Kidney tubule cell (primary cell): ENCODE results near the gene FAM83G.

Source experiments
- DNase-seq: peaks from one replicate; pipeline ENCODE4 v3.0.0-alpha.2; 2018; ENCODE audit warnings: low spot score

The FAM83G gene

GRCh38 chr17:18988546-18989173 lies 15.9 kb downstream of the FAM83G start:
- DNase-seq, result peak; percentile 82

DNA sequence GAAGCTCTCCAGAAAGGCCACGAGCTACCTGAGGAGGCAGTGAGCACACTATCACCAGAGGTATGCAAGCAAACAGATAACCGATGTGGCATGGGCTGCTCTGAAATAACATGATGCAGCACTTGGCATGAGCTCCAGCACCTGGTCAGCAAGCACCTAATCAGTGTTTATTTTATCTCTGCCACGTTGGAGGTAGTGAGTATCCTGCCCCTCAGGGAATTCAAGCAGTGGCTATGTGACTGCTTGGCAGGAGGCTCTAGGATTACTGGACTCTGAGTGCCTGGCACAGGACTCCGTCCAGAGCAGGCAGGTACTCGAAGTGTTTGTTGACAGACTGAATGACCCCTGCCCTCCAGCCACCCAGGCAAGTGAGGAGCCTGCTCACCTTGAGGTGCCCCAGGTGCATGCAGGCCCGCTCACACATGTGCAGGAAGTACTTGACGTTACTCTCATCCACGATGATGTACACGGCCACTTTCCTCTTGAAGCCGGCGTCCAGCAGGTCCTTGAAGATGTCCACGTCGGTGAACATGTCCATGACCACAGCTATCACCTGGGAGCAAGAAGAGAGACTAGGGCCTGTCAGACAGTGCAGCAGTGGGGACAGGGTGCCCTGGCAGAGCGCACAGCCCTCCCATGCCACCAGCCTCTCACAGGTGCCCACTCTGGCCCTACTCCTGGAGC lies 16.6 kb downstream of the FAM83G start:
- DNase-seq, result no peak

- no peak for DNase-seq
Observed at GRCh38 chr17:18987230-18987610, 17.3 kb downstream of the FAM83G start.

DNA sequence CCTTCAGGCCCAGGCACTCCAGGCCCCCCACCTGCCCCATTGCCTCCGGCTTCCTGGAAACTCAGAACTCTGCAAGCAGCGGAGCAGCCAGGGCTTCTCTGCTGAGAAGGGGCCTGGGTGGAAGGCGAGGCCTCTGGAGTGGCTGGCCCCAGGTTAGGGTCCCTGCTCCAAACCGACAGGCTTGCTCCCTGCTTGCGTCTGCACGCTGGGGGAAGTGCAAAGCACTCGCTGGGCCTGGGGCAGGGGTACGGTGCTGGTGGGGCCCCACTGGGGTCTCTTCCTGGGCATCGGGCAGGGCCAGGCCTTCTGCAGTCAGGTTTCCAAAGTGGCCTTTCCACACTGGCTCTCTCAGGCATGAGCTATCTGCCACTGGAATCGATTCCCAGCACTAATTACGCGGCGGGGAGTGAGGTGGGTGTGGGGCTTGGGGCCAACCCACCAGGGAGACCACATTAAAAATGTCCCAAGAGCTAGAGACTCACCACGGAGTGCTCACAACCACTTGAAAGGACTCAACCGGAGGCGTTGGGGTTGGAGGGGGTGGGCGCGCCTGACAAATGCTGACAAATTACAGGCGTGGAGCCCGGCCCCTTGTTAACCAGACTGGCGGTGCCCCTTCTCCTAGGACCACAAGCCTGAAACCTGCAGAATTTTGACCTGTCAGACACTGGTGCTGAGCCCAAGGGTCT lies 17.9 kb downstream of the FAM83G start:
- no peak for DNase-seq

DNA sequence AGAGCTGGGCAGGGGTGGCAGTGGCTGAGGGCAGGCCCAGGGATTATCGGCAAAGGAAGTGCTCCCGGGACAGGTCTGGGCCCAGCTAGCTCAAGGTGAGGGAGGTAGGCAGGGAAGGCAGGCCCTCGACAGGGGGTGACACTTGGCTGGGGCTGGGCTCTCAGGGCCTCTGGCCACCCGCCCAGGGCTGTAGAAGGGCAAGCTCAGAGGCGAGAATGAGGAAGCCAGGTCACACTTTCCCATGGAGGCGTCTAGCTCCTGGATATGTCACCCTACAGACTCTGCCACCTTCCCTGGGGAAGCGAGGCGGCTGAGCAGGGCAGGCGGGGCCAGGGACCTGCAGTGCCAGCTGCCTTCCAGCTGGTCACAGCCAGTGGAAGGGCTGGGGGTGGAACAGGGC lies 19.1 kb downstream of the FAM83G start:
- no peak for DNase-seq

DNA sequence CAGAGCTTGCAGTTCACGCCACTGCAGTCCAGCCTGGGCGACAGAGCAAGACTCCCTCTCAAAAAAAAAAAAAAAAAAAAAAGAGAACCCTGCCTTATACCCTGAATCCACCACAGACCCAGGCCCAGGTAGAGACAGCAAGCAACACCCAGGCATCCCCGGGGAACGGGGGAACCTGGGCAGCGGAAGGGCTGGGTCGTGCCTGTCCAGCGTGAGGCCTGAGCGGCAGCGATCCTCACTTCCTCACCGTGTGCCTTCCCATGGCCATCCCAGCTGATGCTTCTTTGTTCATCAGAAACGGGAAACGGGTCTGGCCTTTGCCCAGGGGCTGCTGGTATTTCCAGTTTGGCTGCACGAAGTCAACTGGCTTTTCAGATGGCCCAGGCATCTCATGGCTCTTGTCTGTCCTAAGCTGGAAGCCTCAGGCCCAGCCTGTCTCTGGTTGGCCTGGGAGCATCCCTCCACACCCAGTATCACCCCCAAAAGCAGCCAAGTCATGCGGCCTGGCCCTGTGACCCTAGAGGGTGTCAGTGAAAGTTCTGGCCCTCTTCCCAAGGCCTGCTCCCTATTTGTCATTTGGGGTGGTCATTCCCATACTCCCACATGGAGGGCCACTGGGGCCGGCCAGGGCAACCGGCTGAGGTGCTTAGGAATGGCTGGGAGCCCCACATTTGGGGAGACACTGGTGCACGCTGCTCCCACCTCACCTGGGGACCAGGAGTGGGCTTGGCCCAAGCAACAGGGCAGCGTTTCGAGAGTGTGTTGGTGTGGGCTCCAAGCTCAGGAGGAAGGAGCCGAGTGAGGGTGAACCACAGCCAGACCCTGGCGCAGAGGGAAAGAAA lies 20.1 kb downstream of the FAM83G start:
- DNase-seq, result no peak

- DNase-seq, result peak; percentile 87
Observed at GRCh38 chr17:18981642-18982424, 22.7 kb downstream of the FAM83G start.

- DNase-seq, result no peak
Observed at GRCh38 chr17:18981335-18981641, 23.3 kb downstream of the FAM83G start.

- peak; percentile 81 for DNase-seq
Observed at GRCh38 chr17:18980682-18981334, 23.8 kb downstream of the FAM83G start.

DNA sequence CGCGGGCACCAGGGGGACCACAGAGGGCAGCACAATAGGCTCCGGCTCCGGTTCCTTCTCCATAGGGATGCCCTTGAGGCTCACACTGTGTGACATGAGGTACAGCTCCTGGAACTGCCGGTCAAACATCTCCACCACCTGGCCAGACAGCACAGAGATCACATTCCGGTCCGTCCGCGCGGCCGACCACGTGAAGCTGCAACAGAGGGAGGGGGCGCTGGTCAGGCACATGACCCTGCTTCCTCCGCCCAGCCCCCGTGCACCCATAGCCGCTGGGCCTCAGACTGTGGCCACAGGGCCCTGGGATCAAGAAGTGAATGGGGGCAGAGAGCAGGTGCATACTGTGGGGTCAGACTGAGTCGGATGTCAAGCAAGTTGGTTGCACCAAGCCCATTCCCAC lies 25.9 kb downstream of the FAM83G start:
- no peak for DNase-seq

DNA sequence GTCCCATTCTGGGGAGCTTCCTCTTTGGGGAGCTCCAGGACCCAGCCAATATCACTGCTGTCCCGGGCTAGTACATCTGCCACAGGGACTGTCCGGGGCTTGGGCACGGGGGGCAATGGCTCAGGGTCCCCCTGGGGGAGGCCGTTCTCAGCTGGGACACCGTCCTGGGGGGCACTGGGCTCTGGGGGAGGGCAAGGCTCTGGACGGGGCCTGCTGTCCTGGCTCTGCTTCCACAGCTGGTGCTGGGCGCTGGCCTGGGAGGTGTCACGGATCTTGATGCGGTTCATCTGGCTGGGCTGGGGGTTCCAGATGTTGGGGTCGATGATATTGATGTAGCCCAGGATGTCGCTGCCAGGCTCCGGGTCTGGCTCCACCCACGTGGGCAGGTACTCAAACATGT lies 26.5 kb downstream of the FAM83G start:
- DNase-seq, result no peak

GRCh38 chr17:18977646-18978045 lies 26.9 kb downstream of the FAM83G start:
- no peak for DNase-seq

DNA sequence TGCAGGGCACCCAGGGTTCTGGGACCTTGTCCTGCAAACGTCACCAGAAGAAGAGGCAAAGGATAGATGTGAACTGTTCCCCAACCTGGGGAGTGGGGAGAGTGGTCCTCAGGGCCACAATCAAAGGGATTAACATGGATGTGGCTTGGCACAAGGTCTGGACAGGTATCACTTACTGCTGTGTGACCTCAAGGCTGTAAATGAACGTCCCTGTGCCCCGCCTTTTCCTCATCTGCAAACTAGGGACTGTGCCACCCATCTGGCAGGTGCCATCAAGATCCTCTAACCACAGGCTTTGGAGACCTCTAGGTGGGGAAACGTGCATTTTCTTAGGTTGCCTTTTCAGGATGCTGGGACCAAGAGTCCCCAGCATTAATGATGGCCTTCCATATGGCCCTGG lies 27.5 kb downstream of the FAM83G start:
- DNase-seq, result no peak

DNA sequence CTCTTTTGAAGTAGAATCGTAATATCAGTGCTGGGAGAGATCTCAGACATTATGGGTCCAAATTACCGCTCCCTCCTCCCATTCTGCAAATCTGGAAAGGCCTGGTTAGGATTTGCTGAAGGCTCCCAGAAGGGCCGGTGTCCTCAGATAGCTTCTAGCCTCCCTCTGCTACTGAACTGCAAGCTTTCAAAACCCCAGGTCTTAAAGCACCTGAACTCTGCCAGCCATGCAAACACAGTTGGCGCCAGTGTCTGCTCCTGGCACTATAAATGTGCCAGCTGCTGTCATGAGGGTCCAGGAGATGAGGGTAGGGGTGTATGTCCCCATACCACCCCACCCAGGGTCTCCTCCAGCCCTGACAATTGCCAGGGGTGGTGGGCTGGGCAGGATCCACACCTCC lies 28.4 kb downstream of the FAM83G start:
- DNase-seq, result no peak

DNA sequence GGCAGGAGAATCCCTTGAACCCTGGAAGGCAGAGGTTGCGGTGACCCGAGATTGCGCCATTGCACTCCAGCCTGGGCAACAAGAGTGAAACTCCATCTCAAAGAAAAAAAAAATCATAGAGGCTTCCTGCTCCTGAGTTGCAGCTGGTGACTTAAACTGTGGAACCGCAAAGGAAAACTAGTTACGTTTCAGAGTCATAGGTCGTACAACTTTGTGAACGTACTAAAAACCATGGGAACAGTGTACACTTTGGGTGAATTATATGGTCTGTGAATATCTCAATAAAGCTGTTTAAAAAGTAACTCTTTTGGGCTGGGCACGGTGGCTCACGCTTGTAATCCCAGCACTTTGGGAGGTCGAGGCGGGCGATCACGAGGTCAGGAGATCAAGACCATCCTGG lies 29.0 kb downstream of the FAM83G start:
- DNase-seq, result no peak

DNA sequence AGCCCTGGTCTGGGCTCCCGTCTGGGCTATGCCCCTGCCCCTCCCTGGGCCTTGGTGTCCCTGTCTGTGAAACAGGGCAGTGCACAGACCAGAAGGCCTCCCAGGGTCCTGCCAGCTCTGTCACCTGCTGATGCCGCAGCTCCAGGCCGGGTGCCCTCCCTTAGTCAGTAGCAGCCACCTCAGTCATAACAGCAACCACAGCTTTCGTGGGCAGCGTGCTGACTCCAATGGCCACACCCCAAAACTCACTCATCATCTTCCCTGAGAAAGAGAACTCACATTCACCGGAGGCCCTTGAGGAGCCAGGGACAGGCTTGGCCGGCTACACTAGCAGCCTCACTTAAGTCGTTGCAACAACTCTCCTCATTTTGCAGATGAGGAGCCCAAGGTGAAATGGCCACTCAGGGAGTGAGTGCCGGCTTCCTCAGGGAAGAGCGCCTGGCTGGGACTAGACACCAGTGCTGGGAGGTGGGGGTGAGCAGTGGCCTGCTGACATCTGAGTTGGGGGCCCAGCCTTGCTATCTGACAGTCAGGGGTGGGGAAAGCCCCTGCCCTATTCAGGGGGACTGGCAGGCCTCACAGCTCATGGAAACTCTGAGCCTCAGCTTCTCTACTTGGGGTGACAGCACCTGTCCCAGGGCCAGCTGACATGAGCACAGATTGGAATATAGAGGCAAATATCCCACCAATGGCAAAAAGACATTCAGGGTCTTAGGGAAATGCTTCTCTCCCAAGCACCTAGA lies 30.0 kb downstream of the FAM83G start:
- DNase-seq, result peak; percentile 32

- DNase-seq, result no peak
Observed at GRCh38 chr17:18971801-18972200, 32.8 kb downstream of the FAM83G start.

DNA sequence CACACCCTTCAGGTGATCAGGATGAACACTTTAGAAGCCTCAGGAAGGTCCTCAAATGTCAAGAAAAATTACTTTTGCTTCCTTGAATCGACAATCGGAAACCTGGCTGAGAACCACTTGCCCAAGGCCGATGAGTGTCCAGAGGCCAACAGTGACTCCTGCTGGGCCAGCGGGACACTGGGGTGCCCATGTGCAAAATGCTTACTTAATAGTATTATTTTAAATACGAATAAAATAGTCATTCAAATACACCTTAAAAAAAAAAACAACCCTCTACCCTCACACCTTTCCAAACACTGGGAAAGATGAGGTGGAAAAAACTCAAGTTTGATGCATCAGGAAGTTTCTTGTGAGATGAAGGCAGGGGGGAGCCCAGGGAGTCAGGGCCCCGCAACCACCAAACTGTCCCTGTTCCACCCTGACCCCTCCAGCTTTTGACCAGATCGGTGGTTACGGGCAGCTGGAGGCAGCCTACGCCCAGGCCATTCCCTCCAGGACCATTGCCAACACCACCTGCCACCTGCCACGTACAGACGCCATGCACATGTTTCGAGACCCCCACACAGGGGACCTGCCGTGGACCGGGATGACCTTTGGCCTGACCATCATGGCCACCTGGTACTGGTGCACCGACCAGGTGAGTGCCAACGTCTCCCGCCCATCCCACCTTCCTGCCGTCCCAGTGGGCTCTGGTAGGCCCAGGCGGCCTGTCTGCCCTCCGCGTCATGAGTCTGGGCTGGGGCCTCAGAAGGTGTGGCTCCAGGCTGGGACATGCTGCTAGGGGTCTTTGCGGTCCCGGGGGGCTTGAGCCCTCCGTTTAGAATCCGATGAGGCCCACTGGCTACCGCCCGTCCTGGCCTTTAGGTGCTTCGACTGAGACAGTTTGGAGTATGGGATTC lies 33.7 kb downstream of the FAM83G start:
- no peak for DNase-seq
